Epithelial cell of proximal tubule (primary cell): Measurements from ENCODE around the gene ACSS3. TPM values are rescaled to one million over a fixed set of nuclear protein-coding genes. Genes with fewer than 3 reads are reported as not detected.
"Not testable (repeated sequence)": the region's sequence is repeated elsewhere in the genome, so short reads cannot be mapped to it uniquely, and the experiment has no call there.

Experiments
- DNase-seq: peaks from one replicate; pipeline ENCODE4 v3.0.0-alpha.2; 2011; ENCODE audit warnings: low read depth
- H3K4me3 ChIP-seq: 2 replicates; pipeline ENCODE4 v1.5.1; 2011; ENCODE audit warnings: low read depth, mild to moderate bottlenecking, low read length
- CTCF ChIP-seq: conservative IDR thresholded peaks from 2 replicates; pipeline ENCODE4 v1.5.1; 2012; ENCODE audit warnings: low read depth, mild to moderate bottlenecking, low read length
- total RNA-seq: library from RNA; depleted of rRNA; stranded (reverse); fragments of >200 nt; gene quantifications from 2 replicates; pipeline ENCODE4 v1.2.3, GENCODE V29; 2015

The ACSS3 gene
- total RNA-seq, 1 donor from 2014 or later, result 3.4 TPM

GRCh38 chr12:81176796-81177195, 98.9 kb downstream of the ACSS3 start:
- no peak overlapping the region for H3K4me3 ChIP-seq
- no peak for DNase-seq
- TF ChIP-seq CTCF, result no peak

GRCh38 chr12:81181691-81182090, 103.8 kb downstream of the ACSS3 start:
- TF ChIP-seq CTCF, result no peak
- no peak for DNase-seq
- H3K4me3 ChIP-seq, result no peak overlapping the region

- no peak overlapping the region for H3K4me3 ChIP-seq
- no peak for DNase-seq
- TF ChIP-seq CTCF, result no peak
Measured at GRCh38 chr12:81187686-81188085, 109.8 kb downstream of the ACSS3 start.

GRCh38 chr12:81196595-81196994, 118.7 kb downstream of the ACSS3 start:
- no peak overlapping the region for H3K4me3 ChIP-seq
- no peak for DNase-seq
- TF ChIP-seq CTCF, result no peak

GRCh38 chr12:81200561-81200960, 122.7 kb downstream of the ACSS3 start:
- not testable (repeated sequence) for H3K4me3 ChIP-seq
- DNase-seq, result peak; percentile 35

- DNase-seq, result no peak
- H3K4me3 ChIP-seq, result no peak overlapping the region
- TF ChIP-seq CTCF, result no peak
Measured at GRCh38 chr12:81203671-81204204, 125.9 kb downstream of the ACSS3 start.

GRCh38 chr12:81205416-81205815, 127.5 kb downstream of the ACSS3 start:
- no peak for DNase-seq
- no peak overlapping the region for H3K4me3 ChIP-seq
- TF ChIP-seq CTCF, result no peak
